Measurements from ENCODE around the gene POLE3. TPM values are rescaled to one million over a fixed set of nuclear protein-coding genes. Genes with fewer than 3 reads are reported as not detected.
"Not testable (repeated sequence)": the region's sequence is repeated elsewhere in the genome, so short reads cannot be mapped to it uniquely, and the experiment has no call there.

POLE3 gene
- total RNA-seq, 1 donor from 2014 or later, result 54.9 TPM

DNA sequence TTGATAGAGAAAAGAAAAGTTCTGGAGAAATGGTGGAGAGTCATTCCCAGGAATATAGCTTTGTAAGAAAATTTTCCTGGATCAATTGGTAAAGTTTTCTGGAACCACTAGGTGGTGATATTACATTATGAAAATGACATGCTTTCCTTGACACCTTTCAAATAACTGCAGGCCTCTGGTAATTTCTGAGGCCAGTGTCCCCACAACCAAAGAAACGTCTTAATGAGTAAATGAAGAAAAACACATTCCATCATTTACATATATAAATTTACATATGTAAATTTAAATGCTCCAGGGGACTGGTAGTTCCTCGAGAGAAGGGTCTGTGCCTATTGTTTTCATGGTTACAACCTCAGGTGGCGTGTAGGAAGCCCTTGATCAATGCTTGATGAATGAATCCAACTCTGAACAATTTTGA, 35.9 kb upstream of the POLE3 start:
- Mint-ChIP-seq H3K27me3 (no peaks in the 10 kb centered on the region), H3K4me1 (ENCODE audit: unreplicated experiment) (no peaks in the 10 kb centered on the region), H3K36me3 (no peaks in the 10 kb centered on the region), H3K9me3 (no peaks in the 10 kb centered on the region), H3K4me3 (no peak overlapping the region), H3K27ac (no peak overlapping the region)
- TF ChIP-seq, protein P1, sequence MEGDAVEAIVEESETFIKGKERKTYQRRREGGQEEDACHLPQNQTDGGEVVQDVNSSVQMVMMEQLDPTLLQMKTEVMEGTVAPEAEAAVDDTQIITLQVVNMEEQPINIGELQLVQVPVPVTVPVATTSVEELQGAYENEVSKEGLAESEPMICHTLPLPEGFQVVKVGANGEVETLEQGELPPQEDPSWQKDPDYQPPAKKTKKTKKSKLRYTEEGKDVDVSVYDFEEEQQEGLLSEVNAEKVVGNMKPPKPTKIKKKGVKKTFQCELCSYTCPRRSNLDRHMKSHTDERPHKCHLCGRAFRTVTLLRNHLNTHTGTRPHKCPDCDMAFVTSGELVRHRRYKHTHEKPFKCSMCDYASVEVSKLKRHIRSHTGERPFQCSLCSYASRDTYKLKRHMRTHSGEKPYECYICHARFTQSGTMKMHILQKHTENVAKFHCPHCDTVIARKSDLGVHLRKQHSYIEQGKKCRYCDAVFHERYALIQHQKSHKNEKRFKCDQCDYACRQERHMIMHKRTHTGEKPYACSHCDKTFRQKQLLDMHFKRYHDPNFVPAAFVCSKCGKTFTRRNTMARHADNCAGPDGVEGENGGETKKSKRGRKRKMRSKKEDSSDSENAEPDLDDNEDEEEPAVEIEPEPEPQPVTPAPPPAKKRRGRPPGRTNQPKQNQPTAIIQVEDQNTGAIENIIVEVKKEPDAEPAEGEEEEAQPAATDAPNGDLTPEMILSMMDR (conservative IDR thresholded peaks at IDR 0.05), result peak; percentile 90
- DNase-seq (ENCODE audit: extremely low spot score, unreplicated experiment), result no peak

DNA sequence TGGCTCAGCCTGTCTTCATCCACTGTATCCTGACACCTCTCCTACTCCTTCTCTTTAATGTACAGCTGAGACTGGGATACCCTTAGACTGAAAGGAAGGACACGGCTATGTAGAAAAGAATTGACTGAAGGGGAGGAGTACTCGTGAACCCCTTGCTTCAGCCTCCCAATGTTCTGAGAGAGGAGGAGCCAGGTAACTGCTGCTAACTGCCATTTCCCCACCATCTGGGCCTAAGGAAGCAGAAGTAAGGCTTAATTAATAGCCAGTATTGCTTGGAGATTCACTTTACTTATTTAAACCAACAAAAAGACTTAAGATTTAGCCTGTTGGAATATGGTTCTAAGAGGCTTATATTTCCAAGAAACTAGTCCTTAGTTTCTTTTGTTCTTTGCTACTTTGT, 34.3 kb upstream of the POLE3 start:
- no peaks in the 10 kb centered on the region for H3K4me1 Mint-ChIP-seq (ENCODE audit: unreplicated experiment)
- TF ChIP-seq, protein P1 (conservative IDR thresholded peaks at IDR 0.05), result no peak
- H3K27me3 Mint-ChIP-seq, result no peaks in the 10 kb centered on the region
- no peak overlapping the region for H3K4me3 Mint-ChIP-seq
- H3K27ac Mint-ChIP-seq, result no peak overlapping the region
- H3K36me3 Mint-ChIP-seq, result no peaks in the 10 kb centered on the region
- DNase-seq (ENCODE audit: extremely low spot score, unreplicated experiment), result no peak
- no peaks in the 10 kb centered on the region for H3K9me3 Mint-ChIP-seq

DNA sequence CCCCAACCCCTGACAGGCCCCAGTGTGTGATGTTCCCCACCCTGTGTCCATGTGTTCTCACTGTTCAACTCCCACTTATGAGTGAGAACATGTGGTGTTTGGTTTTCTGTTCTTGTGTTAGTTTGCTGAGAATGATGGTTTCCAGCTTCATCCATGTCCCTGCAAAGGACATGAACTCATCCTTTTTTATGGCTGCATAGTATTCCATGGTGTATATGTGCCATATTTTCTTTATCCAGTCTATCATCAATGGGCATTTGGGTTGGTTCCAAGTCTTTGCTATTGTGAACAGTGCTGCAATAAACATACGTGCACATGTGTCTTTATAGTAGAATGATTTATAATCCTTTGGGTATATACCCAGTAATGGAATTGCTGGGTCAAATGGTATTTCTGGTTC, 27.2 kb upstream of the POLE3 start:
- H3K4me3 Mint-ChIP-seq; H3K9me3 Mint-ChIP-seq; H3K27ac Mint-ChIP-seq; H3K4me1 Mint-ChIP-seq (ENCODE audit: unreplicated experiment); H3K36me3 Mint-ChIP-seq; H3K27me3 Mint-ChIP-seq; DNase-seq (ENCODE audit: extremely low spot score, unreplicated experiment): not testable (repeated sequence)

- no peaks in the 10 kb centered on the region for H3K27me3 Mint-ChIP-seq
- H3K9me3 Mint-ChIP-seq, result no peaks in the 10 kb centered on the region
- H3K36me3 Mint-ChIP-seq, result no peaks in the 10 kb centered on the region
- TF ChIP-seq, protein P1 (conservative IDR thresholded peaks at IDR 0.05), result no peak
- H3K27ac Mint-ChIP-seq, result no peak overlapping the region
- H3K4me1 Mint-ChIP-seq (ENCODE audit: unreplicated experiment), result no peaks in the 10 kb centered on the region
- no peak for DNase-seq (ENCODE audit: extremely low spot score, unreplicated experiment)
- no peak overlapping the region for H3K4me3 Mint-ChIP-seq
Observed at GRCh38 chr9:113436728-113437515, 26.4 kb upstream of the POLE3 start.

DNA sequence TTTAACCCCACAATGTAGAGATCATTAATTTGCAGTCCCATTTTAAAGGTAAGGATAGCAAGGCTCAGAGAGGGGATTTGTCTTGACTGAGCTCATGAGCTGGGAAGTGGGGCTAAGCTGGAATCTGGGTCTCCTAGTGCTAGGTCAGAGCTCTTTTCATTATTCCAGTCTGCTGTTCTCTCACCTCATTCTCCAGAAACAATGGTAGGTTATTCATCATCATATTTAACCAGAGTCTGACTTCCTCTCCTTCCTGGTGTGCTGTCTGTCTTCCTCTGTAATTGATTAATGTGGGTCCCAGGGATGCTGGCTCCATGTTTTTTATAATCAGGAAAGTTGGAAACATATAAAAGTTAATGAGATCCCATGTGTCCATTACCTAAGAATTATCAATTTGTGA, 20.7 kb upstream of the POLE3 start:
- TF ChIP-seq, protein P1 (conservative IDR thresholded peaks at IDR 0.05), result no peak
- H3K36me3 Mint-ChIP-seq, result no peaks in the 10 kb centered on the region

DNA sequence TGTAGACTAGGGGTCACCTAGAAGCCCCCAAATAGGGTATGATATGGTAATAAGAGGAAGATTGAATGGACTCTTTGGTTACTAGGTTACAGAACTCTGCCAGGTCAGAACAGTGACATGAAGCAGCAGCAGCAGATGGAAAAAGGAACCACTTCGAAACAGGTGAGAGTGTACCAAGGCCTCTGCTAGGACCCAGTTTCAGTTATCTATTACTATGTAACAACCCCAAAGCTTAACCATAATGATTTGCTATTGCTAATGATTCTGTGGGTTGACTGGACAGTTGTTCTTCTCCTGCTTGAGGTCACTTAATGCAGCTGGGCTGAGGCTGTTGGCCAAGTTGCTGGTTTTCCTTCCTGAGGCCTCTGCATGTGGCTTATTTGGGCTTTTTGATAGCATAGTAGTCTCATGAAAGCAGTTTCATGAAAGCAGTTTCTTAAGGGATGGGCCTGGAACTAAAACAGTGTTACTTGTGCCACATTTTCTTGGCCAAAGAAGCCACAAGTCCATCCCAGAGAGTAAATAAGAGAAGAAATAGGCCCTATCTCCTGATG, 17.7 kb upstream of the POLE3 start:
- Mint-ChIP-seq H3K9me3 (no peaks in the 10 kb centered on the region), H3K4me3 (no peak overlapping the region), H3K36me3 (no peaks in the 10 kb centered on the region), H3K27me3 (peaks cover 8% of the 10 kb centered on the region), H3K27ac (no peak overlapping the region), H3K4me1 (ENCODE audit: unreplicated experiment) (no peaks in the 10 kb centered on the region)
- DNase-seq (ENCODE audit: extremely low spot score, unreplicated experiment), result no peak
- TF ChIP-seq, protein P1 (conservative IDR thresholded peaks at IDR 0.05), result no peak

More for the DNA sequence above, 20.7 kb upstream of the POLE3 start:
- H3K9me3 Mint-ChIP-seq, result no peaks in the 10 kb centered on the region
- no peak overlapping the region for H3K27ac Mint-ChIP-seq
- H3K4me1 Mint-ChIP-seq (ENCODE audit: unreplicated experiment), result no peaks in the 10 kb centered on the region
- DNase-seq (ENCODE audit: extremely low spot score, unreplicated experiment), result no peak
- H3K4me3 Mint-ChIP-seq, result no peak overlapping the region
- H3K27me3 Mint-ChIP-seq, result no peaks in the 10 kb centered on the region
